Skeletal muscle cell (primary cell): ENCODE results near the gene SLC4A2.
A peak's percentile ranks its signal among the peaks of the same experiment; 100 is the strongest.
"Not testable (repeated sequence)": the region's sequence is repeated elsewhere in the genome, so short reads cannot be mapped to it uniquely, and the experiment has no call there.

Experiments used
- DNase-seq: peaks from one replicate; pipeline ENCODE4 v3.0.0-alpha.2; 2010; ENCODE audit warnings: low read depth
- H3K4me3 ChIP-seq: 2 replicates; pipeline ENCODE4 v1.5.1; 2011; ENCODE audit warnings: low read depth, mild to moderate bottlenecking, control low read depth, low read length, moderate library complexity

SLC4A2 gene

DNA sequence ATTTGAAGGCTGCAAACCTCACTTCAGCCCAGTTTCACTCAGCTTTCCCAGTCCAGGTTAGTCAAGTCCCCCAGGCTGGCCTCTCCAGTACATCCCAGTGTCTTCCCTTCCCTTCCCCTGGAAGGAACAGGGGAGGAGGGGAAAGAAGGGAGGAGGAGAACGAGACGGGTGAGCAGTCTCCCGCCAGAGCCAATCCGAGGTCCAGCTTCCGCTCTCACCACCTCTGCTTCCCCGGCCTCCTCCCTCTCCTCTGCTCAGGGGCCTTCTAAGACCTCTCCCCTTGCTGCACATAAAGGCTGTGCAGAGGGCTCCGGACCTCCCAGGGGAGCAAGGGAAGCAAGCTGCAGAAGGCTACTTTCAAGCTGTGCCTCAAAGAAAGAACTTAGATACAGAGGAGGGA, 39.2 kb upstream of the SLC4A2 start:
- H3K4me3 ChIP-seq, result no peak overlapping the region
- no peak for DNase-seq

DNA sequence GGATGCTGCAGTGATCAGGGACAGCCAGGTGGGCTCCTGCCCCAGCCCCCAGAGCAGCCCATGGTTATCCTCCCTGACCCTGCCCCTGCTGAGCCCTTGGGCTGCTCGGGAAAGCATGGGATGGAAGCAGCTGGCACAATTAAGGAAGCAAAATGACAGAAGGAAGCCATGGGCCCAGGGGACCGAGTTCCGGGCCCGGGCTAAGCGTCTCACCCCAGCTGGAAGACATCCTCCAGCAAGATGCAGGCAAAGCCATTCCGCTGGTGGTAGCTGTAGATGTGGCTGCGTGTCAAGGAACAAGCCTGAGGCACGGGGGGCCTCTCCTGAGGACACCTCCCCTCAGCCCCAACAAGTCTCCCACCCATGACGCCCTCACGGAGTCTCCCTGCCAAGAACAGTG, 36.2 kb upstream of the SLC4A2 start:
- no peak for DNase-seq
- H3K4me3 ChIP-seq, result no peak overlapping the region

DNA sequence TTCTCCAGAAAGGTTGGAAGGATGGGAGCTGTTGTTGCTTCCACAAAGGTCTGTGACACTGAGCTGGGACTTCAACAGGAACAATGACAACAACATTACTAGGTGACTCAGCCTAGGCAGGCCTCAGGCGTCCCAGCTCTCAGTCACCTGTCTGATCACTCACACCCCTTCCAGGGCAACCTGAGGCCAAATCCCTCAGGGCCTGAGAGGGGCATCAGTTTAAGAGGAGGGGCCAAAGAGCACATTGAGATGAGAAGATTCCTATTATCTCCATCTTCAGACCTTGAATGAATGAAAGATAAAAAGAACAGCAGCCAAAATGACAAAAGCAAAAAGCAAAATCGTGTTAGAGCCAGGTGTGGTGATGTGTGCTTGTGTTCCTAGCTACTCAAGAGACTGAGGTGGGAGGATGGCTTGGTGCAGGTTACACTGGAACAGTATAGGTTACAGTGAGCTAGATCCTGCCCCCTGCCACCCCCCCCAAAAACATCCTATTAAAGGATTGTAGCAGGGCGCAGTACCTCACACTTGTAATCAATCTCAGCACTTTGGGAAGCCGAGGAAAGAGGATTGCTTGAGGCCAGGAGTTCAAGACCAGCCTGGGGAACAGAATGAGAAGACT, 34.8 kb upstream of the SLC4A2 start, which contains the start of gene ATG9B:
Gene ATG9B, minus strand, starts transcription at position 60 of the 622 bp plus-strand sequence. CDS start 71 bp downstream, outside the sequence.
- no peak within 1 kb of the TSS for H3K4me3 ChIP-seq
- no peak for DNase-seq

DNA sequence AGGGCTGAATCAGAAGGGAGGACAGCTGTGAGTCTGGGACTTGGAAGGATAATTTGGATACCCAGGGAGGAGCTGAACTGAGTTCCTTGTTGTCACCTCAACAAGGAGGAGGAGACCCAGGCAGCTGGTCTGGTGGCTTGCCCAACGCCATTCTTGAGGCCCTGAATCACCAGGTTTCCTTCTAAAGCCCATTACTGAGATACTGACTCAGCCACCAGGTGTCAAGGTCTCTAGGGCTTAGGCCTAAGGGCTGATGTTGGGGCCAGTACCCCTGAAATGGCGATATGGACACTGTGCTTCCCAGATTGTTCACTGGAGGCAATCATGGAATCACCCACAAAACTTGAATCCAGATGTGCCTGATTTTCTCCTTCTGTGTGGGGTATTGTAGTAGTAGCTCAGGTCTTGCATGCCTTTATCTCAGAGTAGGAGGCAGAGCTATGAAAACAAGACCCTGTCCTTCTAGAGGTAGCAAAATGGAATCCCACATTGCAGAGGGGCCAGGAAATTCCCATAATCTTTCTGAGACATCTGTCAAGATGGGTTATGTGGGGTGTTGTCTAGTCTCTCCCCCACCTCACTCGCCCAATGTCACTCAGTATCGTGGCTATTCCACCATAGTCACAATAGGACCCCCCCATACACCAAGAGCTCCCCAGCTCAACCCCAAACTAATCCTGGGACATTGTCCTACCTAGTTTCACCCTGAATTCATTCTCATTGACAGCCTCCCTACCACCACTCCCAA, 33.3 kb upstream of the SLC4A2 start:
- H3K4me3 ChIP-seq, result no peak overlapping the region
- no peak for DNase-seq

DNA sequence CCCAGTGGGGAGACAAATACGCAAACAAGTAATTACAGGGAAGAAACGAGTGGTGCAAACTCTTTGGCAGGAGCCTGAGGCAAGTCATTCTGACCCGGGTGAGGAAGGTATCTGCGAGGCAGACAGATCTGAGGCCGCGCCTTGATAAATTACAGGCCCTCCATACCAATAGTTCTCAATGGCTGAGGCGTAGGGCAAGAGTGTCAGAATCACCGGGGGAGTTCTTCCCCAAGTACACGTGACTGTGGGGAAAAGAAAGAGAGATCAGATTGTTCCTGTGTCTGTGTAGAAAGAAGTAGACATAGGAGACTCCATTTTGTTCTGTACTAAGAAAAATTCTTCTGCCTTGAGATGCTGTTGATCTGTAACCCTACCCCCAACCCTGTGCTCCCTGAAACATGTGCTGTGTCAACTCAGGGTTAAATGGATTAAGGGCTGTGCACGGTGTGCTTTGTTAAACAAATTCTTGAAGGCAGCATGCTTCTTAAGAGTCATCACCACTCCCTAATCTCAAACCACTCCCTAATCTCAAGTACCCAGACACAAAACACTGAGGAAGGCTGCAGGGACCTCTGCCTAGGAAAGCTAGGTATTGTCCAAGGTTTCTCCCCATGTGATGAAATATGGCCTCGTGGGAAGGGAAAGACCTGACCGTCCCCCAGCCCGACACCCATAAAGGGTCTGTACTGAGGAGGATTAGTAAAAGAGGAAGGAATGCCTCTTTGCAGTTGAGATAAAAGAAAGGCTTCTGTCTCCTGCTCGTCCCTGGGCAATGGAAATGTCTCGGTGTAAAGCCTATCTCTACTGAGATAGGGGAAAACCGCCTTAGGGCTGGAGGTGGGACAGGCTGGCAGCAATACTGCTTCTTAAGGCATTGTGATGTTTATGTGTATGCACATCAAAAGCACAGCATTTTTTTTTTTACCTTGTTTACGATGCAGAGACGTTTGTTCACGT, 32.3 kb upstream of the SLC4A2 start:
- not testable (repeated sequence) for H3K4me3 ChIP-seq, DNase-seq

DNA sequence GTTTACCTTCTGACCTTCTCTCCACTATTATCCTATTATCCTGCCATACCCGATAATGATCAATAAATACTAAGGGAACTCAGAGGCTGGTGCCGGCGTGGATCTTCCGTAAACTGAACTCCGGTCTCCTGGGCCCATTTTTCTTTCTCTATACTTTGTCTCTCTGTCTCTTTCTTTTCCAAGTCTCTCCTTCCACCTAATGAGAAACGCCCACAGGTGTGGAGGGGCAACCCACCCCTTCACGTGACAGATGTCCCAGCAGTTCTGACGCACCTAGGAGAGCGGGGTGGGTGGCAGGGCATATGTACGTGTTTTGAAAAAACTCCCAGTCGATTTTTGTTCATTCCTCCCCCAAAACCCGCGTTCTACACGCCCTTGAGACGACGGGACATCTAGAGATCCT, 31.7 kb upstream of the SLC4A2 start:
- DNase-seq, result not testable (repeated sequence)
- peak overlapping the region; percentile 71 for H3K4me3 ChIP-seq

DNA sequence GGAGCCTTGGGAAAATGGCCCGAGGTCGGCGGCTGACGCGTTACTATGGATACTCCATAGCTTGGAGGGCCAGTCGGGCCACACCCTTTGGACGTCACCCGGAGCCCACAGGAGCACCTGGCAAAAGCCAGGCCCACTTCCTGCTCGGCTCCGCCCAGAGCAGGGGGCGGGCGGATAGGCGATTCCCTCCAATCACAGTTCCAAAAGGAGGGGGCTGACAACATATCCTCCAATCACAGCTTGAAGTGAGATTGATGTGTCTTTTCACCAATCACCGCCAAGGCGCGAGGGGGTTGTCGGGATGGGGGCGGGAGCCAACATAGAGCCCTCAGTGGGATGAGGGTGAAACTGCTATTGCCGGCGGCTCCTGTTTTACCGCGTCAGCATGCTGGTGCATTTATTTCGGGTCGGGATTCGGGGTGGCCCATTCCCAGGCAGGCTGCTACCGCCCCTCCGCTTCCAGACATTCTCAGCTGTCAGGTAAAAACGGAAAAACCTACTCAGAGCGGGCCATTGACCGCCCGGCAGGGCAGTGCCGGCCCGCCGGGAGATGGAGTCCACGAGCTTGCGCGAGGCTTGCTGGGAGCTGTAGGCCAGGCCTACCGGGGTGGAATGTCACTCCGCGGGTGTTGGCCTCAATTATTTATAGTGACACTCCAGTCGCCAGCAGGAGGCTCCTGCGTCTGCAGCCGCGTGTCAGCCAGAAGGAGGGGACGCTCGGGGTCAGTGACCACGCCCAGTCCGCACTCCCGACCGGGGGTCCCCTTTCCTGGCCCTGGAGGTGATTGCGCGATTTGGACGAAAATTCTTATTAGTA, 31.1 kb upstream of the SLC4A2 start, which contains the start of gene ABCB8:
Gene ABCB8, plus strand, starts transcription at position 320 of the 817 bp plus-strand sequence. Its CDS starts 66 bp downstream, at position 386.
- peak within 1 kb of the TSS; percentile 71 for H3K4me3 ChIP-seq
- peak; percentile 94 for DNase-seq

DNA sequence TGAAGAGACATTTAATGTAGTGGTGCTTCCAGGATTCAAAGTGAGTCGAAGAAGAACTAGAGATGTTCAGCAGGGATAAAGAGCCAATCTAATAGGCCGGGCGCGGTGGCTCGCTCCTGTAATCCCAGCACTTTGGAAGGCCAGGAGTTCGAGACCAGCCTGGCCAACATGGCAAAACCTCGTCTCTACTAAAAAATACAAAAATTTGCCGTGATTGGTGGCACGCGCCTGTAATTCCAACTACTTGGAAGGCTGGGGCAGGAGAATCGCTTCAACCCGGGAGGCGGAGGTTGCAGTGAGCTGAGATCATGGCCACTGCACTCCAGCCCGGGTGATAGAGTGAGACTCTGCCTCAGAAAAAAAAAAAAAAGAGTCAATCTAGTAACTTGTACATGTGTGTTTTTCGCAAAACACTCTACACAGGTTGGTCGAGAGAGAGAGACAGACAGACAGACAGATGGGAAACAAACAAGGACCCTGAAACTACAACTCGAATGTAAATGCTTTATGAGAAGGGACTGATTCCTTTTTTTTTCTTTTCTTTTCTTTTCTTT, 30.4 kb upstream of the SLC4A2 start:
- peak overlapping the region; percentile 71 for H3K4me3 ChIP-seq
- no peak for DNase-seq

DNA sequence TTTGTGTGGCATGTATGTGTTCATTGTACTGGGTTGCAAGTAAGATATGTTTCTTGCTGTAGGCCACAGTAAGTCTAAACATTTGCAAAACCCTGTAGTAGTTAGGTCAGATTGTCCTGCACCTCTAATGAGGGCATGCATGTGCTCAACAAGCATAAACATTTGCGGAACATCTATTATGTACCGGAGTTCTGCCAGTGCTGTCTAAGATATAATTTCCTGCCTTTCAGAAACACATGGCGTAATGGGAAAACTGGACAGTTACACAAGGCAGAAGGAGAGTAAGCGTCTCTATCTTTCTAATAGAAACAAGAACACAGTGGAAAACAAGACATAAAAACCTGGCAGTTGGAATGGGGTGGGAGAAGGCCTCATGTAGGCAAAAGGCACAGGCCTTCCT, 28.4 kb upstream of the SLC4A2 start:
- no peak overlapping the region for H3K4me3 ChIP-seq
- no peak for DNase-seq

DNA sequence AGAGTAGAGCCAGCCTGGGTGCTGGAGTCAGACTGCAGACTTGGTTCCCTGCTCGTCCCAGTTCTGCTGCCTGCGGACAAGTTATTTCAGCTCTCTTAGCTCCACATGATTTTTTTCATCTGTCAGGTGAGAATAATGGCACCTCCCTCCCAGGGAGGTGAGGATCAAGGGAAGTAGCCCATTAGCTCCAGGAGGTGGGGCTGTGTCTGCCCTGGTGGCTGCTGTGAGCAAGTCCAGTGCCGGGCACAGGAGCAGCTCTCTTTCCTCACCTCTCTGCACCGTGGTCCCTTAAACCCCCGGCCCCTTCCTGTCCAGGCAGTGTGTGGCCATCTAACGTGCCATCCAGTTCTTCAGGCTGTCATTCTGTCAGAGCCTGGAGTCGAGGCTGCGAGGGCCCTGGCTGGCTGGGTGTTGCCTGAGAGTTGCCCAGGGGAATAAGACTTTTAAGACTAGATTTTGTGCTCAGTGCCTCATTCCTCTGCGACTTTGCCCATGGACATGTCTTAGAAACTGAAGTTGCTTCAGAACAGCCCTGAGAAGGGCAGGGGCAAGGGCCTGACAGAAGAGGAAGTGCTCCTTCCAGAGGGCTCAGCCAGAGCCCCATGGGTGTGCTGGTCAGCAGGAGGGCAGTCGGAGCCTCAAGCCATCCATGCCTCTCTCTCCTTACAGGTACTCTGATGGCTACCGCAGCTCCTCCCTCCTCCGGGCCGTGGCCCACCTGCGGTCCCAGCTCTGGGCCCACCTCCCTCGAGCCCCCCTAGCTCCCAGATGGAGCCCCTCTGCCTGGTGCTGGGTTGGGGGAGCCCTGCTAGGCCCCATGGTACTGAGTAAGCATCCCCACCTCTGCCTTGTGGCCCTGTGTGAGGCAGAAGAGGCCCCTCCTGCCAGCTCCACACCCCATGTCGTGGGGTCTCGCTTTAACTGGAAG, 26.2 kb upstream of the SLC4A2 start:
- DNase-seq, result no peak
- no peak overlapping the region for H3K4me3 ChIP-seq

DNA sequence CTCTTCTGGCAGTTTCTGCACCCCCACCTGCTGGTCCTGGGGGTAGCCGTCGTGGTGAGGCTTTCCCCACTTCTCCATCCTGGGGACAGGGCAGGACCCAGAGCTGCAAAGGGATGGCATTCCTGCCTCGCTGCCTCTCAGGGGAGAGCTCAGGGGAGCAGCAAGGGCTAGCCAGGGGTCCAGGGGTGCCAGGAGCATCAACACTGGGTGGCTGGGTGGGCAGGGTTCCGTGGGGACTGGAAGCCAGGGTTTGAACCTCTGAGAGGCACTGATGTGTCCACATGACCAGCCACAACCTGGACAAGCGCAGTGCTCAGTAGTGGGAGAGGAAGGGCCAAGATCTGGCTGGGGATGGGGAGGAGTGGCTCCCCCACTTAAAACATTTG, 25.5 kb upstream of the SLC4A2 start:
- no peak for DNase-seq
- H3K4me3 ChIP-seq, result no peak overlapping the region

DNA sequence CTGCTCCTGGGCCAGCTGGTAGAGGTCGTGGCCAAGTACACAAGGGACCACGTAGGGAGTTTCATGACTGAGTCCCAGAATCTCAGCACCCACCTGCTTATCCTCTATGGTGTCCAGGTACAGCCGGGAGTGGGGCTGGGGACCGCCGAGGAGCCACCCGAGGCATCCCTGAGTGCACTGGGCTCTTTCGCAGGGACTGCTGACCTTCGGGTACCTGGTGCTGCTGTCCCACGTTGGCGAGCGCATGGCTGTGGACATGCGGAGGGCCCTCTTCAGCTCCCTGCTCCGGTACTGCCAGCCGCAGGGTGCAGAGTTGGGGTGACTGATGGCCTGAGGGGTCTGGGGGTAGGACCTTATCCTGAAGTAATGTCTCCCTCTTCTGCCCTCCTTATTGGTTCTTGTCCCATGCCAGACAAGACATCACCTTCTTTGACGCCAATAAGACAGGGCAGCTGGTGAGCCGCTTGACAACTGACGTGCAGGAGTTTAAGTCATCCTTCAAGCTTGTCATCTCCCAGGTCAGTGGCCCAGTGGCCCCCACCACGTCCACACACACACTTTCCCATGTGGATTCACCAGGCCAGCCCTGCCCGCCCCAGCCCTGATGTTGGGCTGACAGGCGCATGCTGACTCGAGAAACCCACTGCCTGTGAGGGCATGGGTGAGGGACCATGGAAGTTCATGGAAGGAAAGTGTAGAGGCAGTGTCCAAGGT, 24.9 kb upstream of the SLC4A2 start:
- no peak for DNase-seq
- H3K4me3 ChIP-seq, result no peak overlapping the region

DNA sequence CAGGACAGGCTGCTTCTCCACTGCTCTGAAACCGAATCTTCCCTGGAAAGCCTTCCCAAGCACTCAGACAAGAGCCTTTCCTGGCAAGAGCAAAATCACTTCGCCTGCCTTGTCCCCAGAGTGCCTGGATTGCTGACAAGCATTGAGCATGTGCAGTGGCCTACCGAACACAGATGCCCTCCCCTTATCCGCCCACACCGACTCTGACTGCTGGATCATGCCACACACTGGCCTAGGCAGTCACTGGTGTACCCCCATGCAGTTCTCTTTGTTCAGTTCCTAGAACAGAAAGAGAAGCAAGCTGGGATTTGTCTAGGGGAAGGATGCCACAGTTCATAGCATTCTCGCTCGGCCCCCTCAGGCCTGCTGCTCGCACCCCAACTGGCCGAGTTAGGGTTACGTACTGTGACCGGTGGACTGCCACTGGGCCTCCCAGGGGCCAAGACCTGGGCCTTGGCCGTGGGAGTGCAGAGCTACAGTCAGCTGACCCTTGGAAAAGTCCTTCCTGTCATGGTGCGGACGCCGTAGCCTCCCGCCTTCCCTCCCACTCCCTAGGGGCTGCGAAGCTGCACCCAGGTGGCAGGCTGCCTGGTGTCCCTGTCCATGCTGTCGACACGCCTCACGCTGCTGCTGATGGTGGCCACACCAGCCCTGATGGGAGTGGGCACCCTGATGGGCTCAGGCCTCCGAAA, 24.2 kb upstream of the SLC4A2 start:
- no peak overlapping the region for H3K4me3 ChIP-seq
- no peak for DNase-seq

DNA sequence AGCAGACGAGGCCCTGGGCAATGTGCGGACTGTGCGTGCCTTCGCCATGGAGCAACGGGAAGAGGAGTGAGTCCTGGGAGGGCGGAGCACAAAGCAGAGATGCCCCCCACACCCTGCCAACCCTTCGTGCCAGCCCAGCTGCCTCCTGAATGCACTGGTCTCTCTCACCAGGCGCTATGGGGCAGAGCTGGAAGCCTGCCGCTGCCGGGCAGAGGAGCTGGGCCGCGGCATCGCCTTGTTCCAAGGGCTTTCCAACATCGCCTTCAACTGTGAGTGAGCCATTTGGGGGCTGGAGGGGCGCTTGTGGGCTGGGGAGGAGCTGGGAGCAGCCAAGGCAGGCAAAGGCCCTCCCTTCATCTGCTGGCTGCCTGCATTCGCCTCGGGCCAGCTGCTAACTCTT, 23.5 kb upstream of the SLC4A2 start:
- DNase-seq, result no peak
- H3K4me3 ChIP-seq, result no peak overlapping the region

DNA sequence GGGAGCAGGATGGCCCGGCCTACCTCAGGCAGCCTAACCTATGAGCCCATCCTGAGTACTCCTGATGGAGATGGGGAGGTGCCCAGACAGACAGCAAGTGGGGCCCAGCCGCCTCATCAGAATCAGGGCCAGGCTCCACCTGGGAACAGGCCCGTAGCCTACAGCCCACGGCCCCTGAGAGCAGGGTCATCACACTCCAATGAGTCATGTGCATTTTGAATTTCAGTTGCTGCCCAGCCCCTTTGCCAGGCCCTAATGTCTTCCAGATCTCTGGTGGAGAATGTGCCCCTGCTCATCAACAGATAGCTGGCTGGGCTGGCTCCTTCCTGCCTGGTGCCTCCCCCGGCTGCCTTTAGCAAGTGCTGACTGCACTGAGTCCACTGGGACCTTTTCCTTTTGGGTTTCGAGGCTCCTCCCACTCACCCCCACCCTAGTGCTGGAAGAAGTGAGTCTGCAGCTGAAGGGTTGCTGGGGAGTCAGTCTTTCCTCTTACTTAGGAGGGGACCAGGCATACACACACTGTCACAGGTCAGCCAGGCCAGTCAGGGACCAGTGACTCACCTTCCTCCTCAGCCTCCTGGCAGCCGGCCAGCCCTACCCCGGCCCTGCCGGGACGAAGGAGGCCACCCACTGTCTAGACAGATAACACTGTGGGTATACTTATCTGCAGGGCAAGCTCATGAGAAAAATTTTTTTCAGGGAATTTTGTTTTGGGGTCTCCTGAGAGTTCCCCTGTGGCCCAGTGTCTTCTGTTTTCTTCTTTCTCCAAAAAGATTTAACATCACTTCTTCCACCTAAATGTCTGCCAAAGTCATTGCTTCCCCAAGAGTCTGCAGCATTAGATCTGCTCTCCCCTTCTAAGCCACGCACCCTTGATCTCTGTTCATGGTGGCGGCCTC, 20.2 kb upstream of the SLC4A2 start:
- DNase-seq, result peak; percentile 80
- no peak overlapping the region for H3K4me3 ChIP-seq
